ES-I3 (cell line): ENCODE data around the gene PCLO.

Experiments used
- H3K36me3 ChIP-seq: 2 replicates; pipeline ENCODE4 v1.6.1; 2013; ENCODE audit warnings: mild to moderate bottlenecking, low read length, control low read depth, moderate library complexity; ENCODE audit not compliant: insufficient read depth
- H3K4me1 ChIP-seq: 2 replicates; pipeline ENCODE4 v1.6.1; 2013; ENCODE audit warnings: mild to moderate bottlenecking, control low read depth, low read length; ENCODE audit not compliant: insufficient read depth
- H3K9ac ChIP-seq: 2 replicates; pipeline ENCODE4 v1.6.1; 2013; ENCODE audit warnings: low read depth, mild to moderate bottlenecking, low read length, moderate library complexity
- H3K9me3 ChIP-seq: 2 replicates; pipeline ENCODE4 v1.6.1; 2013; ENCODE audit warnings: mild to moderate bottlenecking, low read length, moderate library complexity; ENCODE audit not compliant: control insufficient read depth, insufficient read depth

The PCLO gene

GRCh38 chr7:82998436-82998835 lies 164.2 kb downstream of the PCLO start:
- no peaks in the 10 kb centered on the region for H3K36me3 ChIP-seq
- no peak overlapping the region for H3K9ac ChIP-seq
- H3K4me1 ChIP-seq, result no peaks in the 10 kb centered on the region
- H3K9me3 ChIP-seq, result no peaks in the 10 kb centered on the region

- Histone ChIP-seq H3K9me3 (no peaks in the 10 kb centered on the region), H3K36me3 (no peaks in the 10 kb centered on the region), H3K9ac (no peak overlapping the region), H3K4me1 (0 out of 2 replicates have a peak, but pooled peaks cover 4% of the 10 kb centered on the region)
Observed at GRCh38 chr7:82985144-82985802, 177.4 kb downstream of the PCLO start.

- Histone ChIP-seq H3K9ac (no peak overlapping the region), H3K4me1 (0 out of 2 replicates have a peak, but pooled peaks cover 9% of the 10 kb centered on the region), H3K9me3 (no peaks in the 10 kb centered on the region), H3K36me3 (no peaks in the 10 kb centered on the region)
Observed at GRCh38 chr7:82980130-82980788, 182.4 kb downstream of the PCLO start.

GRCh38 chr7:82975811-82976468 lies 186.7 kb downstream of the PCLO start:
- Histone ChIP-seq H3K9ac (no peak overlapping the region), H3K36me3 (no peaks in the 10 kb centered on the region), H3K9me3 (no peaks in the 10 kb centered on the region), H3K4me1 (0 out of 2 replicates have a peak, but pooled peaks cover 9% of the 10 kb centered on the region)

GRCh38 chr7:82972135-82972534 lies 190.5 kb downstream of the PCLO start:
- no peaks in the 10 kb centered on the region for H3K9me3 ChIP-seq
- H3K9ac ChIP-seq, result no peak overlapping the region
- H3K4me1 ChIP-seq, result no peaks in the 10 kb centered on the region
- H3K36me3 ChIP-seq, result no peaks in the 10 kb centered on the region

- no peaks in the 10 kb centered on the region for H3K36me3 ChIP-seq
- H3K9me3 ChIP-seq, result no peaks in the 10 kb centered on the region
- no peaks in the 10 kb centered on the region for H3K4me1 ChIP-seq
- no peak overlapping the region for H3K9ac ChIP-seq
Observed at GRCh38 chr7:82965088-82966036, 197.3 kb downstream of the PCLO start.

- H3K4me1 ChIP-seq, result no peaks in the 10 kb centered on the region
- H3K9ac ChIP-seq, result no peak overlapping the region
- no peaks in the 10 kb centered on the region for H3K9me3 ChIP-seq
- H3K36me3 ChIP-seq, result no peaks in the 10 kb centered on the region
Observed at GRCh38 chr7:82964150-82964882, 198.4 kb downstream of the PCLO start.

GRCh38 chr7:82961240-82961639 lies 201.4 kb downstream of the PCLO start:
- no peak overlapping the region for H3K9ac ChIP-seq
- H3K9me3 ChIP-seq, result no peaks in the 10 kb centered on the region
- no peaks in the 10 kb centered on the region for H3K4me1 ChIP-seq
- no peaks in the 10 kb centered on the region for H3K36me3 ChIP-seq

GRCh38 chr7:82959528-82959927 lies 203.2 kb downstream of the PCLO start:
- Histone ChIP-seq H3K9me3 (0 out of 2 replicates have a peak, but pooled peaks cover 9% of the 10 kb centered on the region), H3K9ac (no peak overlapping the region), H3K36me3 (no peaks in the 10 kb centered on the region; the same call in 1 of the 2 replicates), H3K4me1 (no peaks in the 10 kb centered on the region)

GRCh38 chr7:82957521-82957920 lies 205.2 kb downstream of the PCLO start:
- Histone ChIP-seq H3K36me3 (no peaks in the 10 kb centered on the region; the same call in 1 of the 2 replicates), H3K9me3 (0 out of 2 replicates have a peak, but pooled peaks cover 10% of the 10 kb centered on the region), H3K4me1 (no peaks in the 10 kb centered on the region), H3K9ac (no peak overlapping the region)

GRCh38 chr7:82953324-82954027 lies 209.2 kb downstream of the PCLO start:
- no peaks in the 10 kb centered on the region; the same call in 1 of the 2 replicates for H3K36me3 ChIP-seq
- H3K4me1 ChIP-seq, result no peaks in the 10 kb centered on the region
- 0 out of 2 replicates have a peak, but pooled peaks cover 10% of the 10 kb centered on the region for H3K9me3 ChIP-seq
- no peak overlapping the region for H3K9ac ChIP-seq

- Histone ChIP-seq H3K9ac (no peak overlapping the region), H3K36me3 (no peaks in the 10 kb centered on the region), H3K9me3 (0 out of 2 replicates have a peak, but pooled peaks cover 6% of the 10 kb centered on the region), H3K4me1 (no peaks in the 10 kb centered on the region)
Observed at GRCh38 chr7:82950436-82950835, 212.2 kb downstream of the PCLO start.

- no peaks in the 10 kb centered on the region for H3K36me3 ChIP-seq
- no peaks in the 10 kb centered on the region for H3K9me3 ChIP-seq
- no peak overlapping the region for H3K9ac ChIP-seq
- H3K4me1 ChIP-seq, result no peaks in the 10 kb centered on the region
Observed at GRCh38 chr7:82945480-82945879, 217.2 kb downstream of the PCLO start.
